DOHH2 (cell line): Measurements from ENCODE around the gene COL20A1.

ENCODE experiments used
- H3F3A ChIP-seq: fragments of 200-600 bp; sonication (generic), shearing (Covaris generic); 2 replicates; pipeline ENCODE4 v1.6.0; 2016; ENCODE audit warnings: antibody characterized with exemption, mild to moderate bottlenecking; ENCODE audit not compliant: control insufficient read depth, insufficient read depth
- H3K27ac ChIP-seq: fragments of 200-600 bp; sonication (generic); 2 replicates; pipeline ENCODE4 v1.5.1; 2014; ENCODE audit warnings: low read depth, mild to moderate bottlenecking, low read length, moderate library complexity
- H3K27me3 ChIP-seq: fragments of 200-600 bp; sonication (generic); 2 replicates; pipeline ENCODE4 v1.6.1; 2014; ENCODE audit warnings: mild to moderate bottlenecking, low read length, mixed read lengths; ENCODE audit not compliant: control insufficient read depth
- H3K36me3 ChIP-seq: fragments of 200-600 bp; sonication (generic); 2 replicates; pipeline ENCODE4 v1.6.1; 2014; ENCODE audit warnings: mild to moderate bottlenecking, low read length, moderate library complexity, mixed read lengths; ENCODE audit not compliant: control insufficient read depth
- H3K4me1 ChIP-seq: fragments of 200-600 bp; sonication (generic); 2 replicates; pipeline ENCODE4 v1.6.1; 2014; ENCODE audit warnings: mild to moderate bottlenecking, low read length, mixed read lengths; ENCODE audit not compliant: control insufficient read depth
- H3K4me2 ChIP-seq: fragments of 200-600 bp; sonication (generic); 2 replicates; pipeline ENCODE4 v1.6.0; 2014; ENCODE audit warnings: mild to moderate bottlenecking, low read length, moderate library complexity
- H3K4me3 ChIP-seq: fragments of 200-600 bp; sonication (generic); 2 replicates; pipeline ENCODE4 v1.5.1; 2014; ENCODE audit warnings: mild to moderate bottlenecking, low read length, mixed read lengths
- H3K79me2 ChIP-seq: fragments of 200-600 bp; sonication (generic); 2 replicates; pipeline ENCODE4 v1.6.1; 2014; ENCODE audit warnings: mild to moderate bottlenecking, low read length, mixed read lengths; ENCODE audit not compliant: control insufficient read depth
- H3K9me2 ChIP-seq: fragments of 200-600 bp; sonication (generic); replicated peaks from 2 replicates; pipeline ENCODE4 v1.6.1; 2014; ENCODE audit warnings: mild to moderate bottlenecking, low read length, mixed read lengths; ENCODE audit not compliant: control insufficient read depth
- H3K9me3 ChIP-seq: fragments of 200-600 bp; sonication (generic); 2 replicates; pipeline ENCODE4 v1.6.1; 2014; ENCODE audit warnings: antibody characterized with exemption, low read length, mixed read lengths; ENCODE audit not compliant: control insufficient read depth, insufficient read depth
- H4K20me1 ChIP-seq: fragments of 200-600 bp; sonication (generic); 2 replicates; pipeline ENCODE4 v1.6.0; 2014; ENCODE audit warnings: low read depth, mild to moderate bottlenecking, antibody characterized with exemption, low read length, moderate library complexity; ENCODE audit not compliant: control insufficient read depth, insufficient read depth
- CTCF ChIP-seq: fragments of 200-600 bp; sonication (generic); IDR thresholded peaks from one replicate; pipeline ENCODE4 v1.5.1; 2014; ENCODE audit warnings: antibody characterized with exemption, mild to moderate bottlenecking, low read depth, low read length; ENCODE audit not compliant: poor library complexity, severe bottlenecking
- EZH2phosphoT487 ChIP-seq: fragments of 200-600 bp; sonication (generic); IDR thresholded peaks from 2 replicates; pipeline ENCODE4 v1.6.1; 2017; ENCODE audit warnings: borderline replicate concordance, mild to moderate bottlenecking, antibody characterized with exemption, low read length, moderate library complexity, mixed read lengths

Gene COL20A1

GRCh38 chr20:63283397-63284082, 9.4 kb upstream of the COL20A1 start:
- H3K9me2 ChIP-seq = no peaks in the 10 kb centered on the region
- H3K36me3 ChIP-seq = peaks cover 30% of the 10 kb centered on the region; the same call in 1 of the 2 replicates
- H3K27me3 ChIP-seq = no peaks in the 10 kb centered on the region
- peak overlapping the region; percentile 76 for H3K4me3 ChIP-seq
- TF ChIP-seq CTCF (no peak), EZH2phosphoT487 (no peak)
- H3K79me2 ChIP-seq = peaks cover 3% of the 10 kb centered on the region; the same call in 1 of the 2 replicates
- peak overlapping the region; percentile 74 for H3K27ac ChIP-seq
- no peaks in the 10 kb centered on the region; the same call in 1 of the 2 replicates for H4K20me1 ChIP-seq
- peaks cover 16% of the 10 kb centered on the region for H3K4me1 ChIP-seq
- no peaks in the 10 kb centered on the region for H3F3A ChIP-seq
- H3K4me2 ChIP-seq = peak overlapping the region; percentile 92
- no peaks in the 10 kb centered on the region for H3K9me3 ChIP-seq

GRCh38 chr20:63284083-63284440, 8.9 kb upstream of the COL20A1 start:
- H3F3A ChIP-seq = no peaks in the 10 kb centered on the region
- no peaks in the 10 kb centered on the region for H3K9me2 ChIP-seq
- peak overlapping the region; percentile 74 for H3K27ac ChIP-seq
- peak overlapping the region; percentile 76 for H3K4me3 ChIP-seq
- H3K4me2 ChIP-seq = peak overlapping the region; percentile 92
- no peaks in the 10 kb centered on the region; the same call in 1 of the 2 replicates for H4K20me1 ChIP-seq
- H3K36me3 ChIP-seq = peaks cover 30% of the 10 kb centered on the region; the same call in 1 of the 2 replicates
- no peaks in the 10 kb centered on the region for H3K27me3 ChIP-seq
- no peak for TF ChIP-seq EZH2phosphoT487
- TF ChIP-seq CTCF = no peak
- peaks cover 16% of the 10 kb centered on the region for H3K4me1 ChIP-seq
- no peaks in the 10 kb centered on the region for H3K9me3 ChIP-seq
- peaks cover 3% of the 10 kb centered on the region; the same call in 1 of the 2 replicates for H3K79me2 ChIP-seq

GRCh38 chr20:63284544-63284949, 8.4 kb upstream of the COL20A1 start:
- H3K9me3 ChIP-seq = no peaks in the 10 kb centered on the region
- peaks cover 3% of the 10 kb centered on the region; the same call in 1 of the 2 replicates for H3K79me2 ChIP-seq
- no peaks in the 10 kb centered on the region for H3K9me2 ChIP-seq
- TF ChIP-seq CTCF (no peak), EZH2phosphoT487 (no peak)
- H3K27me3 ChIP-seq = no peaks in the 10 kb centered on the region
- peak overlapping the region; percentile 76 for H3K4me3 ChIP-seq
- peaks cover 28% of the 10 kb centered on the region; the same call in 1 of the 2 replicates for H3K36me3 ChIP-seq
- H3K4me2 ChIP-seq = peak overlapping the region; percentile 92
- H3K27ac ChIP-seq = peak overlapping the region; percentile 74
- no peaks in the 10 kb centered on the region for H3F3A ChIP-seq
- no peaks in the 10 kb centered on the region; the same call in 1 of the 2 replicates for H4K20me1 ChIP-seq
- peaks cover 16% of the 10 kb centered on the region for H3K4me1 ChIP-seq
